Ascending aorta (tissue), 2 donors: Measurements from ENCODE around the gene P4HB. TPM values are rescaled to one million over a fixed set of nuclear protein-coding genes. Genes with fewer than 3 reads are reported as not detected.

Experiments
- DNase-seq, 2 donors: peaks; one replicate each; pipeline ENCODE4 v3.0.0-alpha.2; 2019; ENCODE audit warnings: low spot score in 2 of 2
- H3K27ac ChIP-seq, 2 donors: fragments of 200-600 bp; sonication (generic); one replicate each; pipeline ENCODE4 v1.5.1; 2016 to 2017; ENCODE audit warnings: mild to moderate bottlenecking in 1 of 2
- H3K27me3 ChIP-seq: fragments of 200-600 bp; sonication (generic); one replicate; pipeline ENCODE4 v1.5.1; 2017
- H3K36me3 ChIP-seq, 2 donors: fragments of 200-600 bp; sonication (generic); one replicate each; pipeline ENCODE4 v1.5.1; 2016
- H3K4me1 ChIP-seq, 2 donors: fragments of 200-600 bp; sonication (generic); one replicate each; pipeline ENCODE4 v1.5.1; 2016 to 2017; ENCODE audit warnings: mild to moderate bottlenecking in 1 of 2
- H3K4me3 ChIP-seq, 2 donors: fragments of 200-600 bp; sonication (generic); one replicate each; pipeline ENCODE4 v1.5.1; 2016 to 2017; ENCODE audit warnings: mild to moderate bottlenecking in 1 of 2
- H3K9me3 ChIP-seq, 2 donors: fragments of 200-600 bp; sonication (generic); one replicate each; pipeline ENCODE4 v1.5.1; 2016
- intact Hi-C: fragments of 100-400 bp; cut with DNase I; formaldehyde crosslinking; loops from one replicate; pipeline ENCODE4 v1.15.1; 2023
- total RNA-seq: library from RNA; depleted of rRNA; stranded (reverse); fragments of >200 nt; gene quantifications from one replicate; pipeline ENCODE4 v1.1.0, GENCODE V29; 2016
- TF ChIP-seq, protein P1 (sequence below), 3 experiments: fragments of 200-600 bp in 2 of 3; fragments of 450-650 bp in 1 of 3; sonication (generic) in 2 of 3; IDR thresholded peaks; one replicate each; pipeline ENCODE4 v1.5.1; 2016 to 2019; ENCODE audit warnings: antibody characterized with exemption in 3 of 3, mild to moderate bottlenecking in 1 of 3, moderate library complexity in 1 of 3

Gene P4HB
- total RNA-seq, 1 donor from 2014 or later = 670 TPM

DNA sequence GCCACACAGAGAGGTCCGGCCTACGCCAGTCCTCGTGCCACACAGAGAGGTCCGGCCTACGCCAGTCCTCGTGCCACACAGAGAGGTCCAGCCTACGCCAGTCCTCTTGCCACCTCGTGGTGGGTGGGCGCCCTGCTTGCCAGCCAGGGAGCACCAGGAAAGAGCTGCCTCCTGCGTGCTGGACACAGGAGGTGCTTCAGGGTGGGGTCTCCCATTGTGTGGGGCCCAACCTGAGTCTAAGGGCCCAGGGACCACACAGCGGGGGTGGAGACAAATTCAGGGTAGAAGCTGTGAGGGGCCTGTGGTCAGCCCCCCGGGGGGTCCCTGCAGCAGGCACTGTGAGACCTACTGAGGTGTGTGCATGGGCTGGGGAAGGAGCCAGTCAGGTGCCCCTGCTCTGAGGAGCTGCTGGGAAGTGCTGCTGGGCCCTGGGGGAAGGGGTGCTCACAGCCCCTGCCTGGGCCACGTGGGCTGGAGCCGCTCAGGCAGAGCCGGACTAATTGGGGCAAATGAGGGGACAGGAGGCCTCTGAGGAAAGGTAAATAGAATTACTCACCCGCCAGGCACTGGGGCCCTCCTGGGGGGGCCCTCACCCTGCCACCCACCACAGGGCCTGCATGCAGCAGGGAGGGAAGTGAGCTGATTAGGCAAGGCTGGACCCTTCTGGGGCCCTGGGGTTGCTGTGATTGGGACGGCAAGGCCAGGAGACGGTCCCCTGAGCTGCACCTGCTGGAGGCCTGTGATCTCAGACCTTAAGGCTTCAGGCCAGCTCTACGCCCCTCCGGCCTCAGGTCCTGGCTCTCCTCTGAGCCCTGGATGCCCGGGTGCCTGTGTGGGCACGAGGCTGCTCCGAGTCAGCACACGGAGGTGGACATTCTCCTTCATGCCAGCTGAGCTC, 45.3 kb downstream of the P4HB start:
- intact Hi-C loops = no loop called here
- H3K36me3 ChIP-seq = no peaks in the 10 kb centered on the region
- DNase-seq = no peak
- no peaks in the 10 kb centered on the region for H3K4me1 ChIP-seq
- H3K9me3 ChIP-seq = no peaks in the 10 kb centered on the region
- no peak overlapping the region for H3K4me3 ChIP-seq
- H3K27ac ChIP-seq = no peak overlapping the region
- TF ChIP-seq, protein P1, sequence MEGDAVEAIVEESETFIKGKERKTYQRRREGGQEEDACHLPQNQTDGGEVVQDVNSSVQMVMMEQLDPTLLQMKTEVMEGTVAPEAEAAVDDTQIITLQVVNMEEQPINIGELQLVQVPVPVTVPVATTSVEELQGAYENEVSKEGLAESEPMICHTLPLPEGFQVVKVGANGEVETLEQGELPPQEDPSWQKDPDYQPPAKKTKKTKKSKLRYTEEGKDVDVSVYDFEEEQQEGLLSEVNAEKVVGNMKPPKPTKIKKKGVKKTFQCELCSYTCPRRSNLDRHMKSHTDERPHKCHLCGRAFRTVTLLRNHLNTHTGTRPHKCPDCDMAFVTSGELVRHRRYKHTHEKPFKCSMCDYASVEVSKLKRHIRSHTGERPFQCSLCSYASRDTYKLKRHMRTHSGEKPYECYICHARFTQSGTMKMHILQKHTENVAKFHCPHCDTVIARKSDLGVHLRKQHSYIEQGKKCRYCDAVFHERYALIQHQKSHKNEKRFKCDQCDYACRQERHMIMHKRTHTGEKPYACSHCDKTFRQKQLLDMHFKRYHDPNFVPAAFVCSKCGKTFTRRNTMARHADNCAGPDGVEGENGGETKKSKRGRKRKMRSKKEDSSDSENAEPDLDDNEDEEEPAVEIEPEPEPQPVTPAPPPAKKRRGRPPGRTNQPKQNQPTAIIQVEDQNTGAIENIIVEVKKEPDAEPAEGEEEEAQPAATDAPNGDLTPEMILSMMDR (IDR thresholded peaks at IDR 0.05) = no peak
- no peaks in the 10 kb centered on the region for H3K27me3 ChIP-seq

DNA sequence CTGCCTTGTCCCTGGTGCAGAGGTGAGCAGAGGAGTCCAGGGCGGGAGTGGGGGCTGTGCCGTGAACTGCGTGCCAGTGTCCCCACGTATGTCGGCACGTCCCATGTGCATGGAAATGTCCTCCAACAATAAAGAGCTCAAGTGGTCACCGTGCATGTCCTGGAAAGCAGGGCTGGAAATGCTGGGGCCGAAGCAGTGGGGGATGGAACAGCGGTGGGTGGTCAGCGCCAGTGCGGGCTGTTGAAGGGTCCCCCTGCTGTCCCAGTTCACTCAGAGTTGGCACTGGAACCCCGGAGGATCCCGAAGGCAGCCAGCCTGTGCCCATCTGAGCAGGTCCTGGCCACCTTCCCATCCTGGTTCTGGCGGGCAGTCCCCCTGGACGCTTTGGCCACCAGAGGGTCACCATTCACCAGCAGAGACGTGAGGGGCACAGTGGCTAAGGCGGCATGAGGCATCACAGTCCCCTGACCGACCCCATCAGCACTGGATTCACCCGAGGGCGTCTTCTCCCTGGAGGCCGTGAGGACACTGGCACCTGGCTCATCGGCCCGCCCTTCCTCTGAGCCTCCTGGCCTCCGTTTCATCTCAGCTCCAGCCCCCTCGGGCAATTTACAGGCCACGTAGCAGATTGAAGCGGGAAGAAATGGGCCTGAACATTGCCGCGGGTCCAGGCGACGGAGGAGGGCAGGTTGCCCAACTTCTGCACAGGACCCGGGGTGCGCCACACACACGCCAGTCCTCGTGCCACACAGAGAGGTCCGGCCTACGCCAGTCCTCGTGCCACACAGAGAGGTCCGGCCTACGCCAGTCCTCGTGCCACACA, 46.3 kb downstream of the P4HB start:
- no peaks in the 10 kb centered on the region for H3K9me3 ChIP-seq
- no peak for DNase-seq
- TF ChIP-seq, protein P1 (IDR thresholded peaks at IDR 0.05) = no peak
- H3K4me1 ChIP-seq = no peaks in the 10 kb centered on the region
- intact Hi-C loops = no loop called here
- H3K4me3 ChIP-seq = no peak overlapping the region
- H3K27me3 ChIP-seq = no peaks in the 10 kb centered on the region
- H3K36me3 ChIP-seq = no peaks in the 10 kb centered on the region
- no peak overlapping the region for H3K27ac ChIP-seq

DNA sequence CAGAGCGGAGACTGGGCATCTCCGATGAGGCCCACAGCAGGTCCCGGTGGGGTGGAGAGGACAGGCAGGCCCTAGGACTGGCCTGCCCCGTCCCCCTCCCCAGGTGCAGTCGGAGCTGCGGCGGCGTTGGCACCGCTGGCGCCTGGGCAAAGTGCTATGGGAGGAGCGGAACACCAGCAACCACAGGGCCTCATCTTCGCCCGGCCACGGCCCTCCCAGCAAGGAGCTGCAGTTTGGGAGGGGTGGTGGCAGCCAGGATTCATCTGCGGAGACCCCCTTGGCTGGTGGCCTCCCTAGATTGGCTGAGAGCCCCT, 47.0 kb downstream of the P4HB start:
- TF ChIP-seq, protein P1 (IDR thresholded peaks at IDR 0.05) = no peak
- no peaks in the 10 kb centered on the region for H3K36me3 ChIP-seq
- H3K9me3 ChIP-seq = no peaks in the 10 kb centered on the region
- no peak overlapping the region for H3K27ac ChIP-seq
- intact Hi-C loops = no loop called here
- no peak for DNase-seq
- no peaks in the 10 kb centered on the region for H3K4me1 ChIP-seq
- H3K4me3 ChIP-seq = no peak overlapping the region
- H3K27me3 ChIP-seq = no peaks in the 10 kb centered on the region

DNA sequence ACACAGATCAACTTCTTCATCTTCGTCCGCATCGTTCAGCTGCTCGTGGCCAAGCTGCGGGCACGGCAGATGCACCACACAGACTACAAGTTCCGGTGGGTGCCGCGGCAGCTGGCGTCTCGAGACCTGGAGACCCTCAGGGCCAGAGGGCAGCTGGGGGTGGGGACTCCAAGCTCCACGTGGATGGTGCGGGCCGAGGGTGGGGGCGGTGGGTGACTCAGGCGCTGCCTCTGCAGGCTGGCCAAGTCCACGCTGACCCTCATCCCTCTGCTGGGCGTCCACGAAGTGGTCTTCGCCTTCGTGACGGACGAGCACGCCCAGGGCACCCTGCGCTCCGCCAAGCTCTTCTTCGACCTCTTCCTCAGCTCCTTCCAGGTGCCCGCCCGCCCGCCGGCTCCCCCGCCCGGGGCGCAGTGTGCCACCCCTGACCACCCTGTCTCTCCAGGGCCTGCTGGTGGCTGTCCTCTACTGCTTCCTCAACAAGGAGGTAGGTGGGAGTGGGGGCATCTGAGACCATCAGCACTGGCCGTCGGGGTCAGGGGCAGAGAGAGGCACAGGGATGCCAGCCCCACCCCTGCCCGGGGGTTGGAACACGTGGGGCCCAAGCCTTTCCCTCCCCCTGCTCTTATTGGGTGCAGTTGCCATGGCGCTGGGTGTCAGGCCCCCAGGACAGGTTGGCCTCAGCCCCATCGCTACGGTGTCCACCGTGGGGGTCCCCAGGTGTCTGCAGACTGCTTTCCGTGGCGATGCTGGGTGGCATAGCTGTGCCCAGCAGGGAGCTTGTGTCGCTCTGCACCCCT, 47.6 kb downstream of the P4HB start:
- DNase-seq = no peak
- Histone ChIP-seq H3K4me1 (no peaks in the 10 kb centered on the region), H3K27ac (no peak overlapping the region), H3K9me3 (no peaks in the 10 kb centered on the region), H3K27me3 (no peaks in the 10 kb centered on the region), H3K4me3 (no peak overlapping the region), H3K36me3 (no peaks in the 10 kb centered on the region)
- TF ChIP-seq, protein P1 (IDR thresholded peaks at IDR 0.05) = no peak
- intact Hi-C loops = no loop called here

DNA sequence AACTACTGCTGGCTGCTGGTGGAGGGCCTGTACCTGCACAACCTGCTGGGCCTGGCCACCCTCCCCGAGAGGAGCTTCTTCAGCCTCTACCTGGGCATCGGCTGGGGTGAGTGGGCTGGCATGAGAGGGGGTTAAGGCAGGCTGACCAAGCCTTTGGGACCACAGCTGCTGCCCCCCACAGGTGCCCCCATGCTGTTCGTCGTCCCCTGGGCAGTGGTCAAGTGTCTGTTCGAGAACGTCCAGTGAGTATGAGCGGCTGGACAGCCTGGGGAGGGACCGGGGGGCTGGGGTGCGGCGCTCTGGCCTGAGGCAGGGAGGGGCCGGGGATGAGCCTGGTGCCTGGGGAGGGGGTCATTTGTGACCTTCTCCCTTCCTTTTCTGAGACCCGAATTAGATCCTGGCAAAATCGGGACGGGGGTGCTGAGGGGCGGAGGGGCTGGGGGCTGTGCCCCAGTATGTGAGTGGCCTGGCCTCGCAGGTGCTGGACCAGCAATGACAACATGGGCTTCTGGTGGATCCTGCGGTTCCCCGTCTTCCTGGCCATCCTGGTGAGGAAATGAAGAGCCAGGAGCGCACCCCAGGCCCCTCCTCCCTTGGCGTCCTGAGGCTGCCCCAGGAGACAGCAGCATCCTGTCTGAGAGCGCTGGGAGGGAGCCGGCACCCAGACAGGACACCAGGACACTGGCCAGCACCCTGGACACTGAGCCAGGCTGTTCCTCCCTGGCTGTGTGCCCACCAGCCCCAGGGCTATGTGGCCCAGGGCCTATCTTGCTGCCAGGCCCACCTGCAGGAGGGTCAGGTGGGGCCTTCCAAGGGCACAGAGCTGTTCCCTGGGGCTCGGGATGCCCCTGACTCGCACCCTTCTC, 48.4 kb downstream of the P4HB start:
- DNase-seq = no peak
- H3K9me3 ChIP-seq = no peaks in the 10 kb centered on the region
- no peaks in the 10 kb centered on the region for H3K36me3 ChIP-seq
- intact Hi-C loops = no loop called here
- TF ChIP-seq, protein P1 (IDR thresholded peaks at IDR 0.05) = no peak
- H3K27ac ChIP-seq = no peak overlapping the region
- no peaks in the 10 kb centered on the region for H3K4me1 ChIP-seq
- no peaks in the 10 kb centered on the region for H3K27me3 ChIP-seq
- no peak overlapping the region for H3K4me3 ChIP-seq
